GM13977 (cell line): ENCODE measurements around the gene C6orf120.

Experiments used
- DNase-seq: peaks from one replicate; pipeline ENCODE4 v3.0.0; 2012; ENCODE audit warnings: low spot score
- in situ Hi-C: fragments of 300-500 bp; cut with MboI; formaldehyde crosslinking; loops from one replicate; pipeline ENCODE4 v1.12.0; 2022; ENCODE audit warnings: low sequenced_read_pairs, low pct_unique_long_range_greater_than_20kb, mixed read lengths, inconsistent platforms; ENCODE audit not compliant: unreplicated experiment
- TF ChIP-seq, protein P1 (sequence below): IDR thresholded peaks from 2 replicates; pipeline ENCODE4 v1.5.1; 2012; ENCODE audit warnings: mild to moderate bottlenecking, control low read depth; ENCODE audit not compliant: insufficient read depth; ENCODE audit errors: extremely low read depth, missing control alignments

C6orf120 gene

DNA sequence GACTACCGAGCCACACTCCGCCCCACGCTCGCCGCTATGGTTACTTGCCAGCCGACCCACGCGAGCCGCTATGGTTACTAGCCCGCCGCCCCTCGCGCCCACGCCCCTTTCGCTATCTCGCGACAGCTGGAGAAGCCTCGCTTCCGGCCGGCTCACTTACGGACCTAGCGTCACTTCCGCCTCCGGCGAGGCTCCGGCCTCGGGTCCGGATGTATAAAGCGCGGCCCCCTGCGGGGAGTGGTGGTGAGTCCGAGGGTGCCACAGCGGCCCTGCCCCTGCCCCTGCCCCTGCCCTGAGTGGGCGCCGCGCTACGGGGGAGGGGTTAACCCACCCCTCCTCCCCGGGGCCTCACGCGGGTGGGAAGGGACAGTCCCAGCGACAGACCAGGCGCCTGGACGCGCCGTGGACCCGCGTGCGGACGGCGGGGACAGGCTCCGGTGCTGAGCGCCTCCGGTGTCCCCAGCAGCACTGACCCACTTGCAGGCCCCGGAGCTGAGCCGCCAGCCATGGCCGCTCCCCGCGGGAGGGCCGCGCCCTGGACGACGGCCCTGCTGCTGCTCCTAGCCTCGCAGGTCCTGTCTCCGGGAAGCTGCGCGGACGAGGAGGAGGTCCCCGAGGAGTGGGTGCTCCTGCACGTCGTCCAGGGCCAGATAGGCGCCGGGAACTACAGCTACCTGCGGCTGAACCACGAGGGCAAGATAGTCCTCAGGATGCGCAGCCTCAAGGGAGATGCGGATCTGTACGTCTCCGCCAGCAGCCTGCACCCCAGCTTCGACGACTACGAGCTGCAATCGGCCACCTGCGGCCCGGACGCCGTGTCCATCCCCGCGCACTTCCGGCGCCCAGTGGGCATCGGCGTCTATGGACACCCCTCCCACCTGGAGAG is at the start of gene C6orf120, which contains the start of gene WDR27:
Gene C6orf120, plus strand, starts transcription at position 173 of the 886 bp plus-strand sequence. Its CDS starts 334 bp downstream, at position 507.
Gene WDR27, minus strand, starts transcription at position 76 of the 886 bp plus-strand sequence. CDS start 13,024 bp downstream, outside the sequence.
- in situ Hi-C loops, result no loop called here
- TF ChIP-seq, protein P1, sequence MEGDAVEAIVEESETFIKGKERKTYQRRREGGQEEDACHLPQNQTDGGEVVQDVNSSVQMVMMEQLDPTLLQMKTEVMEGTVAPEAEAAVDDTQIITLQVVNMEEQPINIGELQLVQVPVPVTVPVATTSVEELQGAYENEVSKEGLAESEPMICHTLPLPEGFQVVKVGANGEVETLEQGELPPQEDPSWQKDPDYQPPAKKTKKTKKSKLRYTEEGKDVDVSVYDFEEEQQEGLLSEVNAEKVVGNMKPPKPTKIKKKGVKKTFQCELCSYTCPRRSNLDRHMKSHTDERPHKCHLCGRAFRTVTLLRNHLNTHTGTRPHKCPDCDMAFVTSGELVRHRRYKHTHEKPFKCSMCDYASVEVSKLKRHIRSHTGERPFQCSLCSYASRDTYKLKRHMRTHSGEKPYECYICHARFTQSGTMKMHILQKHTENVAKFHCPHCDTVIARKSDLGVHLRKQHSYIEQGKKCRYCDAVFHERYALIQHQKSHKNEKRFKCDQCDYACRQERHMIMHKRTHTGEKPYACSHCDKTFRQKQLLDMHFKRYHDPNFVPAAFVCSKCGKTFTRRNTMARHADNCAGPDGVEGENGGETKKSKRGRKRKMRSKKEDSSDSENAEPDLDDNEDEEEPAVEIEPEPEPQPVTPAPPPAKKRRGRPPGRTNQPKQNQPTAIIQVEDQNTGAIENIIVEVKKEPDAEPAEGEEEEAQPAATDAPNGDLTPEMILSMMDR, result no peak
- peak; percentile 96 for DNase-seq

DNA sequence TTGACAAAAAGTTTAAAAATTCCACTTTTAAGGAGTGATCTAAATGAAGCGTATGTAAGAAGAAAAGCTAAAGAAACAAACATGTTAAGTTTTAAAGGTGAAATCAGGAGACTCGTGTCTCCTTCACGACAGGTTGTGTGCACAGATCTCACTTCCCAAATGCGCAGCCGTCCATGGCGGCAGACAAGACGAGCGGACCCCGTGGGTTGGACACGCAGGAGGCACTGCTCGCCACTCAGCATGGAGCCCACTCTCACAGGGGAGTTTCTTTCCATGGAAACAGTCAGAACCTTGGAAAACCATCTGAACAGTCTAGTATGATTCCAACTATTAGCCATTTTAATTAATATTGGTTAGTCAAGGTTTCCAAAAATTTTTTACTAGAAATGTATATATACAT is 49.0 kb upstream of the C6orf120 start:
- TF ChIP-seq, protein P1, result no peak
- in situ Hi-C loops, result no loop called here
- DNase-seq, result no peak

- TF ChIP-seq, protein P1, result no peak
- no peak for DNase-seq
- in situ Hi-C loops, result no loop called here
These were observed 48.2 kb upstream of the C6orf120 start for GRCh38 chr6:169653691-169654090.

DNA sequence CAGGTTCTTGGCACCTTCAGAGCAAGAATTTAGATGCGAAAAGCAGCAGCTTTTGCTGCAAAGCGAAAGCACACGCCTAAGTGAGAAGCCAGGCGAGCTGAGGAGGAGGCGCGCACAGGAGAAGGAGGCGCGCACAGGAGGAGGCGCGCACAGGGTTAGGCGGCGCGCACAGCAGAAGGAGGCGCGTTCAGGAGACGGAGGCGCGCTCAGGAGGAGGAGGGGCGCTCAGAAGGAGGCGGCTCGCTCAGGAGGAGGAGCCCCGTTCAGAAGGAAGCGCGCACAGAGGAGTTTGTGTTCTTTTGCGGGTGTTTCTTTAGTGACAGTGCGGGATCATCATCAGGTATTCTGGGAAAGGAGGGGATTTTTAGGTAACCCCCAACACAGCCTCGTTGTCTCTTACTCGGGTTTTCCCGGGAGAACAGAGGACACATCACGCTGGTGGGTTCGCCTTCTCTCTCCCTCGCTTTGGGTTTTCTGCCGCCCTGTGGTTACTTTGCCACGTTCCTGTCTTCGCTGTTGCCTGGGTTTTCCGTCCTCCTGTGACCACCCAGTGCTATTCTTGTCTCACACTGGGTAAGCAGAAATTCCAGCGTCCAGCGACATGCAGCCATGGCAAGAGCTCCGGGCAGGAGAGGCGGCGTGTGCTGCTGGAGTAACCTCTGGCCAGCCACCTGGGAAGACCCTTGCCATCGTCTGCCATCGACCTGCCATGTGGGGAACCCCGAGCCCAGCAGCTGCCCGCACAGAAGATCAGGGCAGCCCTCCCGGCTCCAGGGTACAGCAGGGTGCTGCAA is 47.1 kb upstream of the C6orf120 start:
- peak; percentile 90 for DNase-seq
- TF ChIP-seq, protein P1, result peak; percentile 40
- in situ Hi-C loops, result no loop called here

- TF ChIP-seq, protein P1, result no peak
- DNase-seq, result no peak
- in situ Hi-C loops, result no loop called here
These were observed 45.2 kb upstream of the C6orf120 start for GRCh38 chr6:169656546-169657283.

- in situ Hi-C loops, result no loop called here
- no peak for DNase-seq
- TF ChIP-seq, protein P1, result no peak
These were observed 44.7 kb upstream of the C6orf120 start for GRCh38 chr6:169657284-169657610.
